GM12878 (cell line): ENCODE measurements around the gene ATXN1L. TPM values are rescaled to one million over a fixed set of nuclear protein-coding genes. Genes with fewer than 3 reads are reported as not detected.

Experiments
- ATAC-seq: fragments of 200-7000 bp; cut with Tn5 transposase; 3 replicates; pipeline ENCODE4 v1.9.1; 2020; ENCODE audit warnings: mild to moderate bottlenecking, moderate library complexity
- BruUV-seq: library from RNA; stranded (reverse); fragments of 400-500 nt; replicated peaks from 2 replicates; lab custom pipeline; 2021; lab: Mats Ljungman, UMichigan
- CTCF ChIA-PET: fragments of 300-600 bp; sonication (Branson Sonifier 250); formaldehyde crosslinking; extraction: SDS; loops from one replicate; lab custom pipeline; 2021; ENCODE audit warnings: inconsistent platforms; lab: Yijun Ruan, JAX
- POLR2A ChIA-PET: fragments of 350-600 bp; formaldehyde crosslinking; extraction: SDS; loops from one replicate; lab custom pipeline; 2021; ENCODE audit warnings: inconsistent platforms; lab: Charles Lee
- RAD21 ChIA-PET: fragments of 300-600 bp; sonication (Branson Sonifier 250); formaldehyde crosslinking; loops from one replicate; lab custom pipeline; 2023; ENCODE audit warnings: antibody characterized with exemption; ENCODE audit not compliant: unreplicated experiment; lab: Charles Lee
- SMC1A ChIA-PET: fragments of 300-600 bp; sonication (Branson Sonifier 250); formaldehyde crosslinking; loops from one replicate; lab custom pipeline; 2023; ENCODE audit not compliant: unreplicated experiment, uncharacterized antibody; lab: Charles Lee
- DNase-seq: peaks from one replicate; pipeline ENCODE4 v3.0.0-alpha.2; 2011; ENCODE audit warnings: low read depth, low spot score
- FAIRE-seq: peaks from 3 replicates; lab custom pipeline; 2011; peaks lifted over from hg19 to GRCh38; lab: Jason Lieb, UNC
- H2AFZ ChIP-seq: 2 replicates; pipeline ENCODE4 v1.6.0; 2011; ENCODE audit warnings: low read depth, low read length, control low read depth; ENCODE audit not compliant: control insufficient read depth
- H3K27ac ChIP-seq: 2 replicates; pipeline ENCODE4 v1.5.1; 2011; ENCODE audit warnings: control low read depth; ENCODE audit not compliant: control insufficient read depth, insufficient read depth
- H3K27me3 ChIP-seq, 2 experiments: replicated peaks in 1 of 2; 2 replicates each; pipeline versions ENCODE4 v1.6.0 to v1.6.1; 2011; ENCODE audit warnings: low read length in 1 of 2; ENCODE audit not compliant: control insufficient read depth in 2 of 2, insufficient read depth in 2 of 2
- H3K36me3 ChIP-seq, 2 experiments: 2 replicates each; pipeline ENCODE4 v1.5.1; 2011; ENCODE audit warnings: low read length in 1 of 2; ENCODE audit not compliant: control insufficient read depth in 2 of 2, insufficient read depth in 2 of 2
- H3K4me1 ChIP-seq: 2 replicates; pipeline ENCODE4 v1.6.1; 2011; ENCODE audit warnings: mild to moderate bottlenecking, low read length, moderate library complexity, mixed read lengths; ENCODE audit not compliant: control insufficient read depth, insufficient read depth
- H3K4me2 ChIP-seq: 2 replicates; pipeline ENCODE4 v1.6.0; 2011; ENCODE audit warnings: control low read depth; ENCODE audit not compliant: control insufficient read depth, insufficient read depth
- H3K4me3 ChIP-seq: fragments of 200-600 bp; sonication (generic); 2 replicates; pipeline ENCODE4 v1.5.1; 2016
- H3K79me2 ChIP-seq: 2 replicates; pipeline ENCODE4 v1.6.0; 2011; ENCODE audit warnings: low read length; ENCODE audit not compliant: control insufficient read depth, insufficient read depth
- H3K9ac ChIP-seq: 2 replicates; pipeline ENCODE4 v1.8.0; 2011; ENCODE audit warnings: low read length, control low read depth, mixed read lengths; ENCODE audit not compliant: control insufficient read depth, insufficient read depth
- H3K9me3 ChIP-seq: replicated peaks from 3 replicates; pipeline ENCODE4 v1.5.1; 2011; ENCODE audit warnings: mild to moderate bottlenecking, low read length; ENCODE audit not compliant: control insufficient read depth, insufficient read depth
- H4K20me1 ChIP-seq: 2 replicates; pipeline ENCODE4 v1.6.0; 2011; ENCODE audit not compliant: control insufficient read depth, insufficient read depth
- ATF2 ChIP-seq: IDR thresholded peaks from 2 replicates; pipeline ENCODE4 v1.6.1; 2012; ENCODE audit warnings: low read length, inconsistent platforms
- CHD1 ChIP-seq: IDR thresholded peaks from 2 replicates; pipeline ENCODE4 v1.6.1; 2012; ENCODE audit warnings: low read depth, low read length, improper control_type of control experiment
- IKZF1 ChIP-seq: fragments of 450-650 bp; conservative IDR thresholded peaks from 2 replicates; pipeline ENCODE4 v1.6.1; 2017; ENCODE audit warnings: antibody characterized with exemption, mild to moderate bottlenecking
- IRF4 ChIP-seq: IDR thresholded peaks from 2 replicates; pipeline ENCODE4 v1.6.1; 2011; ENCODE audit warnings: low read depth, low read length
- PRDM15 ChIP-seq: fragments of 450-650 bp; formaldehyde crosslinking; IDR thresholded peaks from 2 replicates; pipeline ENCODE4 v1.4.0; 2020; ENCODE audit warnings: mild to moderate bottlenecking, moderate library complexity
- SMAD1 ChIP-seq: fragments of 450-650 bp; IDR thresholded peaks from 2 replicates; pipeline ENCODE4 v1.6.1; 2018; ENCODE audit warnings: mild to moderate bottlenecking, low read depth; ENCODE audit not compliant: partially characterized antibody
- ZNF207 ChIP-seq: fragments of 450-650 bp; IDR thresholded peaks from 2 replicates; pipeline ENCODE4 v1.6.1; 2014; ENCODE audit warnings: antibody characterized with exemption, mild to moderate bottlenecking, borderline replicate concordance
- ZNF592 ChIP-seq: fragments of 450-650 bp; IDR thresholded peaks from 2 replicates; pipeline ENCODE4 v1.6.1; 2017; ENCODE audit warnings: mild to moderate bottlenecking, moderate library complexity
- WGBS: methylation state at CpG from one replicate; pipeline ENCODE4 v1.1.6; 2016; ENCODE audit warnings: low lambda C conversion rate; ENCODE audit not compliant: insufficient replicate concordance, insufficient coverage; ENCODE audit errors: missing lambda C conversion rate; 5-methylcytosine and 5-hydroxymethylcytosine counted together
- in situ Hi-C: fragments of 300-500 bp; cut with MboI; formaldehyde crosslinking; loops from 9 replicates; pipeline ENCODE4 v1.14.3; 2018; ENCODE audit warnings: mixed read lengths
- intact Hi-C: fragments of 100-400 bp; cut with micrococcal nuclease; formaldehyde crosslinking; loops from one replicate; pipeline ENCODE4 v1.14.2; 2022; ENCODE audit not compliant: unreplicated experiment
- polyA plus RNA-seq, 11 experiments: library from polyadenylated mRNA; depleted of rRNA in 4 of 11; unstranded in 6 of 11; stranded (reverse) in 5 of 11; fragments of >200 nt; fragmentation: Nextera tagmentation in 4 of 11; fragmentation: Illumina TruSeq in 1 of 11; extraction: Ambion mirVana in 4 of 11; extraction: Trizol in 1 of 11; gene quantifications; 1 replicate in 1 of 11; 2 replicates in 10 of 11; pipeline versions ENCODE4 v1.2.1 to v1.2.3, GENCODE V29; 2011 to 2016; ENCODE audit warnings: inconsistent platforms in 2 of 11, missing spikeins in 2 of 11, low read depth in 1 of 11
- total RNA-seq, 4 experiments: library from RNA; depleted of rRNA in 3 of 4; stranded (reverse); fragments of >200 nt in 3 of 4; fragmentation: Illumina TruSeq in 1 of 4; extraction: Trizol in 1 of 4; gene quantifications; 2 replicates each; pipeline versions ENCODE4 v1.2.1 to v1.2.3, GENCODE V29; 2013 to 2021

Gene ATXN1L
- total and polyA plus RNA-seq, 10 of the 15 experiments (the other 5 are each of a cell fraction or from before 2014, with no cell fraction given), result 1.8 to 14.6 (median 9.2) TPM

GRCh38 chr16:71803305-71803690 is 42.5 kb upstream of the ATXN1L start:
- intact Hi-C loops, result no loop called here
- no TSS peak for BruUV-seq
- no peak for DNase-seq
- no peak overlapping the region for H2AFZ ChIP-seq
- no peaks in the 10 kb centered on the region for H3K9me3 ChIP-seq
- peaks cover 0 to 5% of the 10 kb centered on the region in 2 experiments; a peak in 2 of 4 replicates for H3K36me3 ChIP-seq
- POLR2A ChIA-PET, result interaction anchor here (0.7 kb wide), 1 partner anchor 92 kb away, joined by 5 read pairs; no protein-coding TSS in a partner anchor
- peaks cover 51% of the 10 kb centered on the region for H3K79me2 ChIP-seq
- no peak for TF ChIP-seq IKZF1
- TF ChIP-seq PRDM15 (CRISPR knock-in tag), result no peak
- no peak for TF ChIP-seq ZNF207
- TF ChIP-seq IRF4, result no peak
- no peak for TF ChIP-seq ZNF592
- no peak for TF ChIP-seq ATF2
- no peak for TF ChIP-seq CHD1
- TF ChIP-seq SMAD1, result no peak
- no peaks in the 10 kb centered on the region; the same call in 1 of the 2 replicates for H4K20me1 ChIP-seq
- no peak for FAIRE-seq
- RAD21 ChIA-PET, result interaction anchor here (1.7 kb wide), 1 partner anchor 40 kb away, joined by 3 read pairs; no protein-coding TSS in a partner anchor
- no peak overlapping the region for H3K27ac ChIP-seq
- no peak overlapping the region for H3K9ac ChIP-seq
- CTCF ChIA-PET, result interaction anchor here (1.1 kb wide), 1 partner anchor 59 kb away, joined by 5 read pairs; no protein-coding TSS in a partner anchor
- no peaks in the 10 kb centered on the region for H3K4me1 ChIP-seq
- no peak overlapping the region for H3K4me3 ChIP-seq
- SMC1A ChIA-PET, result no interaction called here
- ATAC-seq, result no peak
- 100% methylated on average over 1 of the region's 1 CpG for WGBS
- in situ Hi-C loops, result no loop called here
- no peak overlapping the region for H3K4me2 ChIP-seq
- no peaks in the 10 kb centered on the region for H3K27me3 ChIP-seq
